DMS153 treated with DMSO at 0.1 percent for 48 hours (cell line): ENCODE measurements around the gene GARRE1.

Source experiments
- DNase-seq: peaks from one replicate; lab custom pipeline; 2025; ENCODE audit not compliant: unreplicated experiment; lab: John Stamatoyannopoulos, UW

GARRE1 gene

DNA sequence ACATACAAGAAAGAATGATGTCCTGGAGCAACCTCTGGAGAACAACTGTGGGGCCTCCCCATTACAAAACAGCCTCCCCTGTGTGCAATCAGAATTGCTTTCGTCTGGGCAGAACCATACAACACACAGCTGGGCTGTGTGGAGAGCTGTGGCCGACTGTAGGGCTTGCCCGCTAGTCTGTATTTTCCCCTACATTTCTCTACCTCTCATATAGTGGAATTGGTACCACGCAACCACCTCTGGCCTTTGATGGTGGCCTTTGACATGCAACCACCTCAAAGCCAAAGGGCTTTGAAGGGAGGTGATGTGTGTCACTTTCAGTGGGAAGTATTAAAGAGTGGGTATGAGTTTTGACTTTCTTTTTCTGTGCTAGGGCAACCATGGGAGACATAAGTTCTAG is 34.0 kb downstream of the GARRE1 start:
- DNase-seq, result no peak

DNA sequence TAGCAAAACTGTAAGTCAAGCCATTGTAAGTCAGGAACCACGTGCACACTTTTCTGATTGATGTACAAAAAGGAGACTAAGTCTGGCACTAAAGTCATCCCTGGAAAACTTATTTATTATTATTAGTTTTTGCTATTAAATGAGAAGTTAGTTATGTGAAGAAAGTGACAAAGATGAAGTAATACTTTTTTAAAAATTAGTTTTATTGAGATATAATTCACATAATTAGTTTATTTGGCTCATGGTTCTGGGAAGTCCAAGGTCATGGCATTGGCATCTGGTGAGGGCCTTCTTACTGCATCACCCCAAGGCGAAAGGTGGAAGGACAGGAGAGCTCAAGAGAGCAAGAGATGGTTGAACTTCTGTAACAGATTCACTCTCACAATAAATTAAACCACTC is 36.9 kb downstream of the GARRE1 start:
- DNase-seq, result no peak

DNA sequence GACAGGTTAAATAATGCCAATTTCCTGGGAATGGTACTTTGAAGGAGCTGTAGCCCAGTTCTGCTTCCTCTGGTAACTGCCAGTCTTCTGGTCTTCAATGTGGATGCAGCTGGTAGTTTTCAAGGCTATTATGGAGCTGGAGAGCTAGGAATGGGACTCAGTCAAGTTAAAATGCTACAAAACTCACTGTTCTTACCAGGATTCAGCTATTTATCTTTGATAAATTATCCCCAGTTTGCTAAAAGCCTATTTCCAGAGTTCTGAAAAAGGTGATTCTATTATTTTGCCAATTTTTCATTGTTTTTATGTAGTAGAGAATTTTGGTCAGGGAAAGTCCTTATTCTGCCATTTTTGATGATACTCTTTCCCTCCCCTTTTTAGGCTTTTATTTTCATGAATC is 40.7 kb downstream of the GARRE1 start:
- no peak for DNase-seq

DNA sequence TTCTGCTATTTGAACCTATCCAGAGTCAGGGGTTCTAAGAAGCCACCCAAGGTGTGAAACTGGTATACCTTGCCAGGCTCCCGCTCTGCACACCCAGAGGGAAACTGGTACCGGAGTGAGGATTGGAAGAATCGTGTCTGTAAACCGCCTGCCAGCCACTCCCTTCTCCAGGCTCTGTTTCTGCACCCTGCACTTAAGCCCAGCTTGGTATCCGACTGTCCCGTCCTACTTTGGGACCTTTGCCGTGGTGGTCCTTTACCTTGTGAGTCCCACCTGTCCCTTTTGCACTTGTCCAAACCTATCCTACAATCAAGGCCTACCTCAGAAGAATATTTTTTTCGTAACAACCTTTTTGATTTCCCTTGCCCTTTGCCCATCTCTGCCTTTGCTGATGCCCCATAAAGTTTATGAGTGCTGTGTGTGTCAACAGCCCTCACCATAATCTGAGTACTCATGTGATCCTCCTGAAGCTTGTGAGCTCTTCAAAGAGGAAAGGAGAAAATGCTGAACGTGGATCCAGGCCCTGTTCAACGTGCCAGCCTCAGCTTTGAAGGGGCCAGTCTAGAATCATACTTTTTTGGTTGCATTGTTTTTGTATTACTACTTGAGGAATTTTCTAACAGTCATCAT is 44.7 kb downstream of the GARRE1 start:
- no peak for DNase-seq

DNA sequence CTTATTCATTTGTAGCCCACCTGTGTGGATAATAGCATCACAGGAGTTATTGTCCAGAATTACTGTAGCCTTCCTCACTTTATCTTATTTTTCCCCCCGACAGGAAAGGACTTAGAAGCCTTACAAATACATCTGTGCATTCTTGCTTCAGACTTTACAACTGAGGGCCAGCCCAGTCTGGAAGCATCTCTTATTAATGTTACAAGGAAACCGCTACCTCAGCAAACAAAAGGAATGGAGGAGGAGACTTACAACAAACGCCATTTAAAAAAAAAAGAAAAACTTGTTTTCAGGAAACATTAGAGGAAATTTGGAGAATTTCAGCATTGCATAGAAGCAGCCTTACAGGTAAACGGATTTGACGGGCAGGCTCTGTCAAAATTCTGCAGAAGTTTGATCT is 45.2 kb downstream of the GARRE1 start:
- no peak for DNase-seq

DNA sequence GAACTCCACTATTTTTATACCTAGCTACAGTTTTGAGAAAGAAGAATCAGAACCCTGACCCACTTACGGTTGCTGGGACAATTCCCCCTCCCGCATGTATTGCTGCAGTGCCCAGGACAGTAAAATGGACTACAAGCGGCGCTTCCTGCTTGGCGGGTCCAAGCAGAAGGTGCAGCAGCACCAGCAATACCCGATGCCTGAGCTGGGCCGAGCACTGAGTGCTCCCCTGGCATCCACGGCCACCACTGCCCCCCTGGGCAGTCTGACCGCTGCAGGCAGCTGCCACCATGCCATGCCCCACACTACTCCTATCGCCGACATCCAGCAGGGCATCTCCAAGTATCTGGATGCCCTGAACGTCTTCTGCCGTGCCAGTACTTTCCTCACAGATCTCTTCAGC is 46.0 kb downstream of the GARRE1 start:
- DNase-seq, result no peak

DNA sequence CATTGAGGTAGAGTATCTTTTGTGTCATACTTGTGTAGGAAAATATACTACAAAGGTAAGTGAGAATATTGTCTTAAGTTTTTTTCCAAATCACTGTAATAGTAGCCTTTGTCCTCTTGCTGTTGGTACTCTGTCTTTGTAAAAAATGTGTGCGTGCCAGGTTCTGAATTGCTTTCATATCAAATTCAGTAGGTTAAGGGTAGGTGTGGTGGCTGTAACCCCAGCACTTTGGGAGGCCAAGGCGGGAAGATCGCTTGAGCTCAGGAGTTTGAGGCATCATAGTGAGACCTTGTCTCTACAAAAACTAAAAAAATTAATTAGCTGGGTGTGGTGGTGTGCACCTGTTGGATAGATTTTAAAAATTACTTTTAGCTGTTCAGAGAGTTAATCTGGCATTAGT is 46.6 kb downstream of the GARRE1 start:
- no peak for DNase-seq
